ENCODE measurements around the gene NTRK2. TPM values are rescaled to one million over a fixed set of nuclear protein-coding genes. Genes with fewer than 3 reads are reported as not detected.
A peak's percentile ranks its signal among the peaks of the same experiment; 100 is the strongest.

The NTRK2 gene
- total RNA-seq, 1 experiment from 2014 or later: not detected

DNA sequence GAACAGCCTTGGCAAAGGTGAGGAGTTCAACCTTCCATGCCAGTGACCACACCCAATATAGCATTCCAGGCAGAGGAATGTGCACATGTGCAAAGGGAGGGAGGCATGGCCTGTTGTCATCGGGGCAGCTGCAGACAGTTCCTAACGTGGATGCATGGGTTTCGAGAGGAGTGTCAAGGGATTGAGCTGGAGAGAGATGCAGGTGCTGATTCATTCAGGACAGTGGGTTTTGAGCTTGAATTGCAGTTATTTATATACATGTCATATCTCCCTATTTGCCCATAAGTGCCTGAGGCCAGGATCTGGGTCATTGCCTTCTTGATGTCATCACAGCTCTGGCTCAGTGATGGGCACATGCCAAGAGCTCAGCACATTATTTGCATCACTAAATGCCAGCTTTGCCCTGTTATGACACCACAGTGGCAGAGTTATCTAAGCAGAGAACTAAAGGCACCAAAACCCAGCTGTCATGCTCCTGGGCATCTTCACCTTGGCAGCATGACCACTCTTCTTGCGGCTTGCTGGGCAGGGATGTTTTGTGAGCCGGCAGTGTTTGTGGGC lies 278.0 kb downstream of the NTRK2 start:
- H3K4me1 ChIP-seq (ENCODE audit: control insufficient read depth in 1 of 2, insufficient read depth in 2 of 2, low read length in 2 of 2): peaks cover 2 to 12% of the 10 kb centered on the region in 2 experiments; a peak in 3 of 4 replicates
- H3K36me3 ChIP-seq (ENCODE audit: control insufficient read depth in 1 of 2, insufficient read depth in 2 of 2, low read length in 2 of 2): no peaks in the 10 kb centered on the region
- ATAC-seq: peak; percentile 71
- no peaks in the 10 kb centered on the region for H3K9me3 ChIP-seq (ENCODE audit: control insufficient read depth in 1 of 2, insufficient read depth in 1 of 2, low read depth in 1 of 2, low read length in 2 of 2)
- no TSS peak for BruUV-seq (replicated peaks)
- TF ChIP-seq FOSL1 (IDR thresholded peaks at IDR 0.05; ENCODE audit: low read depth) (no peak), POLR2A (IDR thresholded peaks at IDR 0.05; ENCODE audit: borderline replicate concordance, extremely low read depth, insufficient read depth, insufficient read length) (no peak)
- no peaks in the 10 kb centered on the region for H4K20me1 ChIP-seq (ENCODE audit: insufficient read depth)
- intact Hi-C loops (cut with micrococcal nuclease): no loop called here
- H3K9ac ChIP-seq (ENCODE audit: low read length): no peak overlapping the region
- no peaks in the 10 kb centered on the region for H3K9me2 ChIP-seq (ENCODE audit: insufficient read depth)
- ChIA-PET POLR2A (no interaction called here), RAD21 (ENCODE audit: low non-redundant PET in 1 of 2, low total read pairs in 2 of 2, uncharacterized antibody in 2 of 2, unreplicated experiment in 2 of 2) (no interaction called here), CTCF (no interaction called here)
- H3K27ac ChIP-seq (ENCODE audit: low read depth, low read length): no peak overlapping the region
- DNase-seq (ENCODE audit: low read depth, low spot score): no peak
- no peak overlapping the region for H2AFZ ChIP-seq (ENCODE audit: low read depth, low read length, poor library complexity, severe bottlenecking)
- peak overlapping the region; percentile 63 for H3K4me2 ChIP-seq (ENCODE audit: low read length)
- H3K27me3 ChIP-seq (ENCODE audit: insufficient read depth, low read length): no peaks in the 10 kb centered on the region
- no peaks in the 10 kb centered on the region for H3K79me2 ChIP-seq (ENCODE audit: insufficient read depth, low read length)
- peak overlapping the region in 1 of 2 experiments; percentile 12; a peak in 1 of 4 replicates for H3K4me3 ChIP-seq (replicated peaks in 1 of 2; ENCODE audit: low read depth in 1 of 2, low read length in 2 of 2)

DNA sequence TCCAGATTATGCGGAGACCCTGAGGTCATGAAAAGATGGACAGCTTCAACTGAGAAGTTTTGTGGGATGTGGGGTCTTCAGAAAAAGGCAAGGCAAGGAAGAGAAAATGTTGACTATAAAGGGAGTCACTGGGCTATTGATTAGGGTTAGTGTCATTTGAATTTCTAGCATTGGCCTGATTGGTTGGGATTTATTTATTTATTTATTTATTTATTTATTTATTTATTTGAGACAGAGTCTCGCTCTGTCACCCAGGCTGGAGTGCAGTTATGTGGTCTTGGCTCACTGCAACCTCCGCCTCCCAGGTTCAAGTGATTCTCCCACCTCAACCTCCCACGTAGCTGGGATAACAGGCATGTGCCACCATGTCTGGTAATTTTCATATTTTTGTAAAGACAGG lies 279.7 kb downstream of the NTRK2 start:
- ChIA-PET RAD21 (ENCODE audit: low non-redundant PET in 1 of 2, low total read pairs in 2 of 2, uncharacterized antibody in 2 of 2, unreplicated experiment in 2 of 2) (no interaction called here), POLR2A (no interaction called here), CTCF (no interaction called here)
- H2AFZ ChIP-seq (ENCODE audit: low read depth, low read length, poor library complexity, severe bottlenecking): no peak overlapping the region
- intact Hi-C loops (cut with micrococcal nuclease): no loop called here
- H4K20me1 ChIP-seq (ENCODE audit: insufficient read depth): no peaks in the 10 kb centered on the region
- no peak overlapping the region for H3K4me2 ChIP-seq (ENCODE audit: low read length)
- no peaks in the 10 kb centered on the region for H3K9me2 ChIP-seq (ENCODE audit: insufficient read depth)
- no TSS peak for BruUV-seq (replicated peaks)
- H3K36me3 ChIP-seq (ENCODE audit: control insufficient read depth in 1 of 2, insufficient read depth in 2 of 2, low read length in 2 of 2): no peaks in the 10 kb centered on the region
- DNase-seq (ENCODE audit: low read depth, low spot score) (no peak), ATAC-seq (no peak)
- H3K4me3 ChIP-seq (replicated peaks in 1 of 2; ENCODE audit: low read depth in 1 of 2, low read length in 2 of 2): no peak overlapping the region
- peaks cover 2 to 15% of the 10 kb centered on the region in 2 experiments; a peak in 3 of 4 replicates for H3K4me1 ChIP-seq (ENCODE audit: control insufficient read depth in 1 of 2, insufficient read depth in 2 of 2, low read length in 2 of 2)
- H3K27me3 ChIP-seq (ENCODE audit: insufficient read depth, low read length): no peaks in the 10 kb centered on the region
- H3K79me2 ChIP-seq (ENCODE audit: insufficient read depth, low read length): no peaks in the 10 kb centered on the region
- H3K9ac ChIP-seq (ENCODE audit: low read length): no peak overlapping the region
- H3K27ac ChIP-seq (ENCODE audit: low read depth, low read length): no peak overlapping the region
- no peaks in the 10 kb centered on the region for H3K9me3 ChIP-seq (ENCODE audit: control insufficient read depth in 1 of 2, insufficient read depth in 1 of 2, low read depth in 1 of 2, low read length in 2 of 2)
- no peak for TF ChIP-seq SP1 (IDR thresholded peaks at IDR 0.05; ENCODE audit: low read depth)
- TF ChIP-seq EZH2 (IDR thresholded peaks at IDR 0.05): no peak
- no peak for TF ChIP-seq EGR1 (IDR thresholded peaks at IDR 0.05; ENCODE audit: low read depth)
- no peak for TF ChIP-seq CEBPB (IDR thresholded peaks at IDR 0.05; ENCODE audit: low read depth)
- TF ChIP-seq, protein P1, sequence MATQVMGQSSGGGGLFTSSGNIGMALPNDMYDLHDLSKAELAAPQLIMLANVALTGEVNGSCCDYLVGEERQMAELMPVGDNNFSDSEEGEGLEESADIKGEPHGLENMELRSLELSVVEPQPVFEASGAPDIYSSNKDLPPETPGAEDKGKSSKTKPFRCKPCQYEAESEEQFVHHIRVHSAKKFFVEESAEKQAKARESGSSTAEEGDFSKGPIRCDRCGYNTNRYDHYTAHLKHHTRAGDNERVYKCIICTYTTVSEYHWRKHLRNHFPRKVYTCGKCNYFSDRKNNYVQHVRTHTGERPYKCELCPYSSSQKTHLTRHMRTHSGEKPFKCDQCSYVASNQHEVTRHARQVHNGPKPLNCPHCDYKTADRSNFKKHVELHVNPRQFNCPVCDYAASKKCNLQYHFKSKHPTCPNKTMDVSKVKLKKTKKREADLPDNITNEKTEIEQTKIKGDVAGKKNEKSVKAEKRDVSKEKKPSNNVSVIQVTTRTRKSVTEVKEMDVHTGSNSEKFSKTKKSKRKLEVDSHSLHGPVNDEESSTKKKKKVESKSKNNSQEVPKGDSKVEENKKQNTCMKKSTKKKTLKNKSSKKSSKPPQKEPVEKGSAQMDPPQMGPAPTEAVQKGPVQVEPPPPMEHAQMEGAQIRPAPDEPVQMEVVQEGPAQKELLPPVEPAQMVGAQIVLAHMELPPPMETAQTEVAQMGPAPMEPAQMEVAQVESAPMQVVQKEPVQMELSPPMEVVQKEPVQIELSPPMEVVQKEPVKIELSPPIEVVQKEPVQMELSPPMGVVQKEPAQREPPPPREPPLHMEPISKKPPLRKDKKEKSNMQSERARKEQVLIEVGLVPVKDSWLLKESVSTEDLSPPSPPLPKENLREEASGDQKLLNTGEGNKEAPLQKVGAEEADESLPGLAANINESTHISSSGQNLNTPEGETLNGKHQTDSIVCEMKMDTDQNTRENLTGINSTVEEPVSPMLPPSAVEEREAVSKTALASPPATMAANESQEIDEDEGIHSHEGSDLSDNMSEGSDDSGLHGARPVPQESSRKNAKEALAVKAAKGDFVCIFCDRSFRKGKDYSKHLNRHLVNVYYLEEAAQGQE (IDR thresholded peaks at IDR 0.05; ENCODE audit: low read depth): no peak
- no peak for TF ChIP-seq POLR2A (IDR thresholded peaks at IDR 0.05; ENCODE audit: borderline replicate concordance, extremely low read depth, insufficient read depth, insufficient read length)
- TF ChIP-seq FOSL1 (IDR thresholded peaks at IDR 0.05; ENCODE audit: low read depth): no peak
- TF ChIP-seq, protein P2, sequence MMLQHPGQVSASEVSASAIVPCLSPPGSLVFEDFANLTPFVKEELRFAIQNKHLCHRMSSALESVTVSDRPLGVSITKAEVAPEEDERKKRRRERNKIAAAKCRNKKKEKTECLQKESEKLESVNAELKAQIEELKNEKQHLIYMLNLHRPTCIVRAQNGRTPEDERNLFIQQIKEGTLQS (IDR thresholded peaks at IDR 0.05): no peak
- TF ChIP-seq POLR2AphosphoS5 (IDR thresholded peaks at IDR 0.05; ENCODE audit: low read depth, low read length): no peak
- TF ChIP-seq ZNF274 (IDR thresholded peaks at IDR 0.05; ENCODE audit: low read depth, low read length): no peak
- TF ChIP-seq, protein P3, sequence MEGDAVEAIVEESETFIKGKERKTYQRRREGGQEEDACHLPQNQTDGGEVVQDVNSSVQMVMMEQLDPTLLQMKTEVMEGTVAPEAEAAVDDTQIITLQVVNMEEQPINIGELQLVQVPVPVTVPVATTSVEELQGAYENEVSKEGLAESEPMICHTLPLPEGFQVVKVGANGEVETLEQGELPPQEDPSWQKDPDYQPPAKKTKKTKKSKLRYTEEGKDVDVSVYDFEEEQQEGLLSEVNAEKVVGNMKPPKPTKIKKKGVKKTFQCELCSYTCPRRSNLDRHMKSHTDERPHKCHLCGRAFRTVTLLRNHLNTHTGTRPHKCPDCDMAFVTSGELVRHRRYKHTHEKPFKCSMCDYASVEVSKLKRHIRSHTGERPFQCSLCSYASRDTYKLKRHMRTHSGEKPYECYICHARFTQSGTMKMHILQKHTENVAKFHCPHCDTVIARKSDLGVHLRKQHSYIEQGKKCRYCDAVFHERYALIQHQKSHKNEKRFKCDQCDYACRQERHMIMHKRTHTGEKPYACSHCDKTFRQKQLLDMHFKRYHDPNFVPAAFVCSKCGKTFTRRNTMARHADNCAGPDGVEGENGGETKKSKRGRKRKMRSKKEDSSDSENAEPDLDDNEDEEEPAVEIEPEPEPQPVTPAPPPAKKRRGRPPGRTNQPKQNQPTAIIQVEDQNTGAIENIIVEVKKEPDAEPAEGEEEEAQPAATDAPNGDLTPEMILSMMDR (IDR thresholded peaks at IDR 0.05 in 2 of 3, conservative IDR thresholded peaks at IDR 0.05 in 1 of 3; ENCODE audit: borderline replicate concordance in 1 of 3, insufficient read depth in 1 of 3, low read depth in 2 of 3, low read length in 2 of 3): no peak
- TF ChIP-seq, protein P4, sequence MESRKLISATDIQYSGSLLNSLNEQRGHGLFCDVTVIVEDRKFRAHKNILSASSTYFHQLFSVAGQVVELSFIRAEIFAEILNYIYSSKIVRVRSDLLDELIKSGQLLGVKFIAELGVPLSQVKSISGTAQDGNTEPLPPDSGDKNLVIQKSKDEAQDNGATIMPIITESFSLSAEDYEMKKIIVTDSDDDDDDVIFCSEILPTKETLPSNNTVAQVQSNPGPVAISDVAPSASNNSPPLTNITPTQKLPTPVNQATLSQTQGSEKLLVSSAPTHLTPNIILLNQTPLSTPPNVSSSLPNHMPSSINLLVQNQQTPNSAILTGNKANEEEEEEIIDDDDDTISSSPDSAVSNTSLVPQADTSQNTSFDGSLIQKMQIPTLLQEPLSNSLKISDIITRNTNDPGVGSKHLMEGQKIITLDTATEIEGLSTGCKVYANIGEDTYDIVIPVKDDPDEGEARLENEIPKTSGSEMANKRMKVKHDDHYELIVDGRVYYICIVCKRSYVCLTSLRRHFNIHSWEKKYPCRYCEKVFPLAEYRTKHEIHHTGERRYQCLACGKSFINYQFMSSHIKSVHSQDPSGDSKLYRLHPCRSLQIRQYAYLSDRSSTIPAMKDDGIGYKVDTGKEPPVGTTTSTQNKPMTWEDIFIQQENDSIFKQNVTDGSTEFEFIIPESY (IDR thresholded peaks at IDR 0.05; ENCODE audit: extremely low read depth, insufficient replicate concordance, low read length): no peak

Data from HCT116 (cell line).